ENCODE measurements around the gene CNN3. TPM values are rescaled to one million over a fixed set of nuclear protein-coding genes. Genes with fewer than 3 reads are reported as not detected.

The CNN3 gene
- total RNA-seq, 2 experiments from 2014 or later, result 1.6 TPM

DNA sequence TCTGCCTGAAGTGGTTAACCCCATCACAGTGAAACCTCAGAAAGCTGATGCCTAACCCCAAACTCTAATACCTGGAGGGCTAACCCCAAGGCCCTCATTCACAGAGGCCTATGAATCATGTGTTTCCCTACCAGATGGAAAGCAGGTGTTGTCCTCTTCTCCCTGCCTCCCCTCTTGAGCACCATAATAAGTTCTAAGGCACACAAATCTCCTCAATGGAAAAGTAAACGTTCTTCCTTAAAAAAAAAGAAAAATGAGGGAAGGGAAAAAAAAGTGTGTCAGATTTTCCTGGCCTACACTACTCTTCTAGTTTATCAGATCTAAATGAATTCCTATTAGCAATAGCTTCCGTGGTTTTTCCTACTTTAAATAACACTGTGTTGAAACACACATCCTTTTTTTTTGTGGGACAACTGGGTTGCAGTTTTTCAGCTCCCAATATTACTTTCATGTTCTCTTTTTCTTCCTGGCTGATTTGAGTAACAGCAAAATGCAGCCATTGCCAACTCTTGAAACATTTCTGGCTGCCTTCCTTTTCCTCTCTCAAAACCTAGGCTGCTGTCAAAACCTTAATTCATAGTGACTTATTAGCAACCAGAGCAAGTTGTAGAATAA is 63.5 kb downstream of the CNN3 start:
- Mint-ChIP-seq H3K4me3 (no peak overlapping the region), H3K27ac (no peak overlapping the region), H3K9me3 (no peaks in the 10 kb centered on the region), H3K4me1 (no peaks in the 10 kb centered on the region), H3K27me3 (peaks cover 6% of the 10 kb centered on the region), H3K36me3 (ENCODE audit: low read depth) (no peaks in the 10 kb centered on the region)
- ChIA-PET CTCF (interaction anchor here (0.9 to 4.6 kb wide), 2 partner anchors 9 to 17 kb away, joined by 3 to 25 read pairs; no protein-coding TSS in a partner anchor), POLR2A (no interaction called here)
- DNase-seq, result no peak

DNA sequence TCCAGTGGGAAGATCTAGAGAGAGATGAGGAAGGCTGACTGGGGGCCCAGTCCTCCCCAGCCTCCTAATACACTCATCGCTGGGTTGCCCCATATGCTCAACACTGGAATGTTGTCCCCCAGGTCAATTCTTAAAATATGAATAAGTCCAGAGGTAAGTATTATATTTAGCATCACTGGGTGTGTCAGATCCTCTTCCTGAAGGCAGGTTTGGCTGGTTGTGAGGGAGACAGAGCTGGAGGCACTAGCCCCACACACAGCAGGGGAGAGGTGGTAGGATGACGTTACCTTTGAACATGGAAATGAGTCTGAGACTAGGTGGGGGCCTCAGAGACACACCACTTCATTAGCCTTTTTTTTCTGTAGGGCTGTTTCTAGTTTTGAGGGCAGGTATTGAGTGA is 64.2 kb downstream of the CNN3 start:
- no peak overlapping the region for H3K4me3 Mint-ChIP-seq
- H3K9me3 Mint-ChIP-seq, result no peaks in the 10 kb centered on the region
- DNase-seq, result no peak
- POLR2A ChIA-PET, result no interaction called here
- H3K27ac Mint-ChIP-seq, result no peak overlapping the region
- no peaks in the 10 kb centered on the region for H3K4me1 Mint-ChIP-seq
- CTCF ChIA-PET, result interaction anchor here (4.6 kb wide), 1 partner anchor 8 kb away, joined by 25 read pairs; no protein-coding TSS in a partner anchor
- H3K27me3 Mint-ChIP-seq, result peaks cover 6% of the 10 kb centered on the region
- H3K36me3 Mint-ChIP-seq (ENCODE audit: low read depth), result no peaks in the 10 kb centered on the region

DNA sequence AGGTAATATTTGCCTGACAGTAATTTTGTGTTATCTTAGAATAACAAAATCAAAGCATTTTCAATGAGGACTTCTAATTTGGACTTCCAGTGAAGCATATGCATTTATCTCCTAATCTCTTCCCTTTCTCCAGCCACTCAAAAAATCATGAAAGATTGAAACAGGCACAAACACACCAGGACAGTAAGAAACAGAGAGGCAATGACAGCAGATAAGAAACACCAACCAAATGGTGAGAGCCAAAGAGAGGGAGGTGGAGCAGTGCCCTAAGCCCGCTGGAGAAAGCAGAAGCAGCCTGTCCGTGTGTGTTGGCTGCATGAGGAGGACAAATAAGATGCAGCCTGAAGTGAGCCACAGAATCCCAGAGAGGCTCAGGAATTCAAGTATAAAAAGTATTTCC is 67.7 kb downstream of the CNN3 start:
- CTCF ChIA-PET, result no interaction called here
- Mint-ChIP-seq H3K36me3 (ENCODE audit: low read depth) (no peaks in the 10 kb centered on the region), H3K27me3 (peaks cover 6% of the 10 kb centered on the region), H3K4me1 (no peaks in the 10 kb centered on the region), H3K4me3 (no peak overlapping the region), H3K9me3 (no peaks in the 10 kb centered on the region), H3K27ac (no peak overlapping the region)
- no peak for DNase-seq
- POLR2A ChIA-PET, result no interaction called here

DNA sequence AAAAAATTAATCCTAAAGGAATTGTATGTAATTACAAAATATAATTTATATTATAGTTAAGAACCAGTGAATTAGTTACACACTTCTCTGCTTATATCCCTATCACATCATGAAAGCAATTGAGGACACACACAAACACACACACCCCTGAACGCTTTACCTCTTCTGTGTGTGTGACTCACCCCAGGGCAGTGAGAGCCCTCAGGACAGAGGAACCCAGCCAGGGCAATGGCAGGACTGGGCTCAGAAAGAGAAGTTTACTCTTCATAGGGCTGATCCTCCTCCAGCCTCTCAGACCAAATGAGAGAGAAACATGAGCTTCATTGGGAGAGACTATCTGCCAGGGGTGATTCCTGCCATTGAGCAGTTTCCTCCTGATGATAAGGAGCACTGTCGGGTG is 68.6 kb downstream of the CNN3 start:
- Mint-ChIP-seq H3K9me3 (no peaks in the 10 kb centered on the region), H3K27me3 (peaks cover 6% of the 10 kb centered on the region), H3K27ac (no peak overlapping the region), H3K4me1 (no peaks in the 10 kb centered on the region), H3K36me3 (ENCODE audit: low read depth) (no peaks in the 10 kb centered on the region), H3K4me3 (no peak overlapping the region)
- DNase-seq, result no peak
- ChIA-PET POLR2A (no interaction called here), CTCF (no interaction called here)

DNA sequence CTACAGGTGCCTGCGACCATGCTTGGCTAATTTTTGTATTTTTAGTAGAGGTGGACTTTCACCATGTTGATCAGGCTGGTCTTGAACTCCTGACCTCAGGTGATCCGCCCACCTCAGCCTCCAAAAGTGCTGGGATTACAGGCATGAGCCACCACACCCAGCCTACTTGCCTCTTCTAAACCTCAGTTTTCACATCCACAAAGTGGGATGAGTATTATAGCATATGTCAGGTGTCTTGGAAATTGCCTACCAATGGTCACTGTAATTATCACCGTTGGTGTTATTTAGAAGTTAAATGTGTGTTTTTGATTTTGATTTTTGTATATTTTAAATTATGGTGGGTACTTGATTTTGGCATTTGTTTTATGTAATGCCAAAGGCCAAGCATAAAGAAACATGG is 70.0 kb downstream of the CNN3 start:
- Mint-ChIP-seq H3K9me3 (no peaks in the 10 kb centered on the region), H3K4me3 (no peak overlapping the region), H3K27ac (no peak overlapping the region), H3K27me3 (peaks cover 6% of the 10 kb centered on the region), H3K36me3 (ENCODE audit: low read depth) (no peaks in the 10 kb centered on the region), H3K4me1 (no peaks in the 10 kb centered on the region)
- POLR2A ChIA-PET, result no interaction called here
- CTCF ChIA-PET, result interaction anchor here (1.0 to 4.8 kb wide), 3 partner anchors 184 to 377 kb away, joined by 3 to 110 read pairs (median 64); partner anchors contain the start of gene RWDD3
- DNase-seq, result no peak

DNA sequence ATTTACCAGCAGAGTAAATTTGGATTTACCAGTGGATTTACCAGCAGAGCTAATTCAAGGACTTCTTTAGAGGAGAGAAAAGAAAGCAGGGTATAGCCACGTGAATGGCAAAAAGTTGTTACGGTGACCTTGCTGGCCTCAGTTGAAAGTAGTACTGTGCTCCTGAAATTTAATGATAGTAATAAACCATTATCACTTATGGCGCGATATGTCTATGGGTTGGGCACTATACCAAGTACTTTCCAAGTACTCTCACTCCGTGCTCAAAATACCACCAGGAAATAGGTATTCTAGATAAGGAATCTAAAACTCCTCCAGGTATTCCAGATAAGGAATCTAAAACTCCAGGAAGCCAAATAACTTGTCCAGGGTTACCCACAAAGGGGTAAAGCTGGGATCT is 70.9 kb downstream of the CNN3 start:
- Mint-ChIP-seq H3K27me3 (peaks cover 6% of the 10 kb centered on the region), H3K36me3 (ENCODE audit: low read depth) (no peaks in the 10 kb centered on the region), H3K27ac (no peak overlapping the region), H3K9me3 (no peaks in the 10 kb centered on the region), H3K4me3 (no peak overlapping the region), H3K4me1 (no peaks in the 10 kb centered on the region)
- ChIA-PET POLR2A (no interaction called here), CTCF (interaction anchor here (2.7 to 4.8 kb wide), 4 partner anchors 9 to 378 kb away, joined by 15 to 110 read pairs (median 44); partner anchors contain the start of gene RWDD3)
- DNase-seq, result no peak

DNA sequence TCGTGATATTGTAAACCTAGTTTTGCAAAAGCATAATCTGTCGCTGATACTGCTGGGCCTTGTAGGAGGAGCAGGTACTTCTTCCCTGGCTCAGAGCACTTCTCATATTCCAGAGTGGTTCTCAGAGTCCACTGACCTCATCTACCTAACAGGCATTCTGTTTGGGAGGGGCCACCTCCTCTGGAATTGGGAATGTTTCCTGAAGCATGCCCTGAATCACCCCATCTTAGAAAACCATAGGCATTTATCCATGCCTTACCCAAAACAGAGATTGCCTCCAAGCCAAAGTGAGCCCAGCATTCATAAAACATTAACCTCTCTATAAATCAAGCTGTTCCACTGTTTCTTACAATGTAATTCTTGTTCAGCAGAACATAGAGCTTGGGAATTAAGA is 71.6 kb downstream of the CNN3 start:
- ChIA-PET POLR2A (interaction anchor here (1.3 kb wide), 1 partner anchor 188 kb away, joined by 6 read pairs; no protein-coding TSS in a partner anchor), CTCF (interaction anchor here (0.7 to 4.8 kb wide), 16 partner anchors 9 to 379 kb away, joined by 3 to 110 read pairs (median 8); partner anchors contain the start of gene RWDD3)
- H3K4me3 Mint-ChIP-seq, result no peak overlapping the region
- no peaks in the 10 kb centered on the region for H3K36me3 Mint-ChIP-seq (ENCODE audit: low read depth)
- no peaks in the 10 kb centered on the region for H3K9me3 Mint-ChIP-seq
- peaks cover 6% of the 10 kb centered on the region for H3K27me3 Mint-ChIP-seq
- no peaks in the 10 kb centered on the region for H3K4me1 Mint-ChIP-seq
- DNase-seq, result no peak
- no peak overlapping the region for H3K27ac Mint-ChIP-seq

DNA sequence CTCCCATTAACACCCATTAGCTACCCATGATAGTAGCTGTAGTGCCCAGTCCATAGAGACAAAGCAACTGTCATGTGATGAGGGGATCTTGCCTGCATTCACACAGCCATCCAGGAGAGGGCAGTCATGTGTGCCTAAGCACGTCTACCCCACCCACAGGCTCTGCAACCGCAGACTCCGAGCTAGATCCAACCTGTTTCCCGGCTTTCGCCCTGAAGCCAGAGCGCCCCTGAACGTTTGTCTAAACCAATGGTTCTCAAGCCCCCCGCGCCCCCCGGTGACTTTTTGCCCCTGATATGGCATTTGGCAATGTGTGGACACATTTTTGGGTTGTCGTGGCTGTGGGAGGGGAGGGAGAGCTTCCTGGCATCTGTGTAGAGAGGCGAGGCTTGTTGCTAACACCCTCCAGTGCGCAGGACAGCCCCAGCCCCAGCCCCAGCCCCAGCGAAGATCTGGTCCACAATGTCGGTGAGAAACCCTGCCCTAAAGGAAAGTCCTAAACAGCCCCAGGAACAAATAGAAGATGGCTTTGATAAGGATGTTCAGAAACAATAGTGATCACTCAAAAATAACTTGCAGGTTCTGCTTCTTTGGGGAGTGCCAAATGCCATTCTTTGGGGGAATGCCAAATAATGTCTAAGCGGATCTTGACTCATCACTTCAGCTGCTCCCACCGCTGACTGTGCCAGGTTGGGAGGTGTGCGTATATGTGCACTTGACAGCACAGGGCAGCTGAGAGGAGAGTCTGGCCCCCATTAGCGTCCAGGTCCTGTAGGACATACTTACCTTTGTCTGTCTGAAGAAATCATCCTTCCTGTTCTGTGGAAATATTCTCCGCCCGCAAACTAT is 72.2 kb downstream of the CNN3 start:
- H3K27me3 Mint-ChIP-seq, result peaks cover 7% of the 10 kb centered on the region
- CTCF ChIA-PET, result interaction anchor here (0.7 to 4.8 kb wide), 37 partner anchors 8 to 379 kb away, joined by 3 to 110 read pairs (median 4); partner anchors contain the start of genes ALG14, RWDD3 and SLC44A3

DNA sequence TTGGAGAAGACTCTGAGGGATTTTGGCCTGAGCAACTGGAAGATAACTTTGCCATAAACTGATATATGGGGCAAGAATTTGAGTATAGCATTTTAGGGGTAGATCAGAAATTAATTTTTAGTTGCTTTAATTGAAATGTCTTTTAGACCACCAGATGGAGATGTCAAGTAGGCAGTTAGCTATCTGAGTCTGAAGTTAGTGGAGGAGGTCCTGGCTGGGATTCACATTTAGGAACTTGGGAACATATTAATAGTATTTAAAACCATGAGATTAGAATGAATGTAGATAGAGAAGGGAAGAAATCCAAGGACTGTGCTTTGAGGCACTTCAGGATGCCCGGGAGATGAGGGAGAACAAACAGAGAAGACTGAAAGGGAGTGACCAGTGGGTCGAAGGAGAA is 74.1 kb downstream of the CNN3 start:
- Mint-ChIP-seq H3K9me3 (no peaks in the 10 kb centered on the region), H3K4me3 (no peak overlapping the region), H3K4me1 (no peaks in the 10 kb centered on the region), H3K36me3 (ENCODE audit: low read depth) (no peaks in the 10 kb centered on the region), H3K27me3 (peaks cover 3% of the 10 kb centered on the region), H3K27ac (no peak overlapping the region)
- ChIA-PET CTCF (no interaction called here), POLR2A (no interaction called here)
- no peak for DNase-seq

More for the DNA sequence above, 72.2 kb downstream of the CNN3 start:
- Mint-ChIP-seq H3K4me3 (no peak overlapping the region), H3K9me3 (no peaks in the 10 kb centered on the region), H3K36me3 (ENCODE audit: low read depth) (no peaks in the 10 kb centered on the region), H3K27ac (no peak overlapping the region), H3K4me1 (no peaks in the 10 kb centered on the region)
- peak; percentile 81 for DNase-seq
- POLR2A ChIA-PET, result interaction anchor here (1.0 to 1.3 kb wide), 3 partner anchors 187 to 379 kb away, joined by 4 to 6 read pairs (median 5); partner anchors contain the start of gene RWDD3

DNA sequence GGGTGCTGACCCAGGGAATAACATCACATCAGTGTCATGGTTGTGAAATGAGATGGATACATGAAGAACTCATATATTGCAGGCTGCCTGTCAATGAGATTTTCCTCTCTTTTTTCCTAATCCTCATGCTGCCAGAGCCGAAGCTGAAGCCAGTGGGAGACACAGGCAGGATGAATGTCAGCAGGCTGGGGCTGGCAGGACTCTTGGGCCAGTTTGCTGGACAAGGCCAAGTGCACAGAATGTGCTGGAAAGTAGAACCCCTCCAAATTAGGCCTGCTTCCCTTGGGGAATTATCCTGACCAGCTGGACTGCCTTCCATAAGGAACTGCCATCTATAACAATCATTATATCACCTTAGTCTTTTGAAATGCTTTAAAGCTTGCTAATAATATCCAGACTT is 75.3 kb downstream of the CNN3 start:
- no peaks in the 10 kb centered on the region for H3K4me1 Mint-ChIP-seq
- H3K9me3 Mint-ChIP-seq, result no peaks in the 10 kb centered on the region
- POLR2A ChIA-PET, result no interaction called here
- DNase-seq, result no peak
- no peak overlapping the region for H3K4me3 Mint-ChIP-seq
- peaks cover 3% of the 10 kb centered on the region for H3K27me3 Mint-ChIP-seq
- CTCF ChIA-PET, result interaction anchor here (1.2 kb wide), 1 partner anchor 192 kb away, joined by 4 read pairs; no protein-coding TSS in a partner anchor
- H3K27ac Mint-ChIP-seq, result no peak overlapping the region
- H3K36me3 Mint-ChIP-seq (ENCODE audit: low read depth), result no peaks in the 10 kb centered on the region

Other genes starting within 250 kb of the CNN3 start
- under 1 TPM; 0.25 to 0.35 TPM for gene SLC44A3, start 106.8 kb downstream of the CNN3 start, total RNA-seq
- 1 to 10 TPM; 2.4 to 2.7 TPM for gene ALG14, start 145.8 kb upstream of the CNN3 start, total RNA-seq
- gene TLCD4, start 190.2 kb upstream of the CNN3 start, total RNA-seq, result under 1 TPM in 1 of 2 experiments, not detected in 1; 0.03 TPM